GM11168 (cell line): Measurements from ENCODE around the gene TRAPPC3L.

Experiments used
- in situ Hi-C: fragments of 300-500 bp; cut with MboI; formaldehyde crosslinking; loops from one replicate; pipeline ENCODE4 v1.12.0; 2022; ENCODE audit warnings: low sequenced_read_pairs; ENCODE audit not compliant: unreplicated experiment

Gene TRAPPC3L

GRCh38 chr6:116545651-116546050, at the start of gene TRAPPC3L:
TSS of gene TRAPPC3L (minus strand) at chr6:116545684. CDS start at chr6:116545514, 170 bp downstream.
- in situ Hi-C loops = loop anchor here (10.0 kb wide), 1 partner anchor 281 kb away; no protein-coding TSS in a partner anchor

- in situ Hi-C loops = no loop called here
Measured at GRCh38 chr6:116595247-116595646, 49.8 kb upstream of the TRAPPC3L start.

GRCh38 chr6:116586738-116587137, 41.3 kb upstream of the TRAPPC3L start:
- in situ Hi-C loops = no loop called here

- in situ Hi-C loops = no loop called here
Measured at GRCh38 chr6:116586276-116586675, 40.8 kb upstream of the TRAPPC3L start.

- in situ Hi-C loops = no loop called here
Measured at GRCh38 chr6:116580198-116580597, 34.7 kb upstream of the TRAPPC3L start.

- in situ Hi-C loops = no loop called here
Measured at GRCh38 chr6:116579143-116579542, 33.7 kb upstream of the TRAPPC3L start.

GRCh38 chr6:116578335-116578734, 32.9 kb upstream of the TRAPPC3L start:
- in situ Hi-C loops = no loop called here

- in situ Hi-C loops = no loop called here
Measured at GRCh38 chr6:116577486-116577885, 32.0 kb upstream of the TRAPPC3L start.

- in situ Hi-C loops = no loop called here
Measured at GRCh38 chr6:116575227-116575626, 29.7 kb upstream of the TRAPPC3L start.

GRCh38 chr6:116572162-116572561, 26.7 kb upstream of the TRAPPC3L start:
- in situ Hi-C loops = no loop called here

GRCh38 chr6:116571683-116572000, 26.2 kb upstream of the TRAPPC3L start:
- in situ Hi-C loops = no loop called here

- in situ Hi-C loops = no loop called here
Measured at GRCh38 chr6:116570856-116571682, 25.6 kb upstream of the TRAPPC3L start, which contains the start of gene RWDD1. TSS of gene RWDD1 (plus strand) at chr6:116571504. CDS start at chr6:116571583, 79 bp downstream.

- in situ Hi-C loops = no loop called here
Measured at GRCh38 chr6:116568821-116569755, 23.6 kb upstream of the TRAPPC3L start.

GRCh38 chr6:116568111-116568510, 22.6 kb upstream of the TRAPPC3L start:
- in situ Hi-C loops = no loop called here

GRCh38 chr6:116564921-116565872, 19.7 kb upstream of the TRAPPC3L start:
- in situ Hi-C loops = no loop called here

GRCh38 chr6:116564311-116564710, 18.8 kb upstream of the TRAPPC3L start:
- in situ Hi-C loops = no loop called here

- in situ Hi-C loops = no loop called here
Measured at GRCh38 chr6:116563830-116564229, 18.3 kb upstream of the TRAPPC3L start.

- in situ Hi-C loops = no loop called here
Measured at GRCh38 chr6:116562614-116563013, 17.1 kb upstream of the TRAPPC3L start.

- in situ Hi-C loops = no loop called here
Measured at GRCh38 chr6:116562019-116562403, 16.5 kb upstream of the TRAPPC3L start.
